Effector memory CD4-positive, alpha-beta T cell (primary cell): ENCODE measurements around the gene CFL1.

Experiments used
- DNase-seq, 3 donors: peaks; one replicate each; pipeline ENCODE4 v3.0.0-alpha.2; 2020
- H3K27ac ChIP-seq: 2 replicates; pipeline ENCODE4 v1.7.0; 2013; ENCODE audit warnings: mild to moderate bottlenecking, low read length, moderate library complexity; ENCODE audit not compliant: insufficient read depth, poor library complexity, severe bottlenecking
- H3K27me3 ChIP-seq: replicated peaks from 2 replicates; pipeline ENCODE4 v1.7.0; 2013; ENCODE audit warnings: mild to moderate bottlenecking, low read length; ENCODE audit not compliant: insufficient read depth, control insufficient read depth, poor library complexity, severe bottlenecking
- H3K36me3 ChIP-seq: 2 replicates; pipeline ENCODE4 v1.7.0; 2013; ENCODE audit warnings: mild to moderate bottlenecking, low read length, moderate library complexity; ENCODE audit not compliant: control insufficient read depth, insufficient read depth
- H3K4me1 ChIP-seq: 2 replicates; pipeline ENCODE4 v1.7.0; 2013; ENCODE audit warnings: low read length, mild to moderate bottlenecking; ENCODE audit not compliant: control insufficient read depth, insufficient read depth, poor library complexity, severe bottlenecking
- H3K4me3 ChIP-seq: 2 replicates; pipeline ENCODE4 v1.7.0; 2013; ENCODE audit warnings: low read length, low read depth, mild to moderate bottlenecking; ENCODE audit not compliant: insufficient read depth, poor library complexity, severe bottlenecking
- H3K9me3 ChIP-seq: 2 replicates; pipeline ENCODE4 v1.7.0; 2013; ENCODE audit warnings: mild to moderate bottlenecking, low read length, moderate library complexity; ENCODE audit not compliant: control insufficient read depth

CFL1 gene

GRCh38 chr11:65869643-65870306, 11.8 kb upstream of the CFL1 start:
- Histone ChIP-seq H3K36me3 (peaks cover 26% of the 10 kb centered on the region), H3K4me1 (peaks cover 6% of the 10 kb centered on the region), H3K4me3 (no peak overlapping the region), H3K27me3 (no peaks in the 10 kb centered on the region), H3K27ac (no peak overlapping the region), H3K9me3 (no peaks in the 10 kb centered on the region)
- DNase-seq: no peak

GRCh38 chr11:65868907-65869306, 10.9 kb upstream of the CFL1 start:
- H3K27ac ChIP-seq: no peak overlapping the region
- no peak overlapping the region for H3K4me3 ChIP-seq
- peaks cover 6% of the 10 kb centered on the region for H3K4me1 ChIP-seq

GRCh38 chr11:65868076-65868667, 10.2 kb upstream of the CFL1 start:
- DNase-seq: no peak
- H3K4me3 ChIP-seq: no peak overlapping the region

More at GRCh38 chr11:65868907-65869306, 10.9 kb upstream of the CFL1 start:
- Histone ChIP-seq H3K9me3 (no peaks in the 10 kb centered on the region), H3K27me3 (no peaks in the 10 kb centered on the region), H3K36me3 (peaks cover 35% of the 10 kb centered on the region)
- no peak for DNase-seq

GRCh38 chr11:65867284-65868071, 9.5 kb upstream of the CFL1 start:
- no peak overlapping the region for H3K4me3 ChIP-seq
- no peak for DNase-seq

More at GRCh38 chr11:65868076-65868667, 10.2 kb upstream of the CFL1 start:
- no peaks in the 10 kb centered on the region for H3K9me3 ChIP-seq
- H3K4me1 ChIP-seq: peaks cover 5% of the 10 kb centered on the region
- no peak overlapping the region for H3K27ac ChIP-seq
- H3K36me3 ChIP-seq: peaks cover 42% of the 10 kb centered on the region
- H3K27me3 ChIP-seq: no peaks in the 10 kb centered on the region

GRCh38 chr11:65866509-65867283, 8.7 kb upstream of the CFL1 start:
- Histone ChIP-seq H3K27me3 (no peaks in the 10 kb centered on the region), H3K4me1 (peaks cover 2% of the 10 kb centered on the region), H3K9me3 (no peaks in the 10 kb centered on the region), H3K4me3 (no peak overlapping the region), H3K36me3 (peaks cover 54% of the 10 kb centered on the region), H3K27ac (no peak overlapping the region)
- no peak for DNase-seq

More at GRCh38 chr11:65867284-65868071, 9.5 kb upstream of the CFL1 start:
- no peak overlapping the region for H3K27ac ChIP-seq
- H3K4me1 ChIP-seq: no peaks in the 10 kb centered on the region
- H3K36me3 ChIP-seq: peaks cover 49% of the 10 kb centered on the region
- H3K27me3 ChIP-seq: no peaks in the 10 kb centered on the region
- H3K9me3 ChIP-seq: no peaks in the 10 kb centered on the region

- no peak overlapping the region for H3K4me3 ChIP-seq
- H3K36me3 ChIP-seq: peaks cover 54% of the 10 kb centered on the region
Observed at GRCh38 chr11:65865550-65866172, 7.7 kb upstream of the CFL1 start.

GRCh38 chr11:65864706-65865471, 6.9 kb upstream of the CFL1 start:
- Histone ChIP-seq H3K4me3 (no peak overlapping the region), H3K9me3 (no peaks in the 10 kb centered on the region), H3K36me3 (peaks cover 54% of the 10 kb centered on the region), H3K4me1 (peaks cover 12% of the 10 kb centered on the region), H3K27ac (no peak overlapping the region), H3K27me3 (no peaks in the 10 kb centered on the region)
- DNase-seq: no peak

More at GRCh38 chr11:65865550-65866172, 7.7 kb upstream of the CFL1 start:
- Histone ChIP-seq H3K27ac (no peak overlapping the region), H3K9me3 (no peaks in the 10 kb centered on the region), H3K27me3 (no peaks in the 10 kb centered on the region), H3K4me1 (peaks cover 9% of the 10 kb centered on the region)
- DNase-seq: no peak

GRCh38 chr11:65863889-65864705, 6.1 kb upstream of the CFL1 start:
- Histone ChIP-seq H3K4me1 (peaks cover 18% of the 10 kb centered on the region), H3K4me3 (no peak overlapping the region), H3K27me3 (no peaks in the 10 kb centered on the region), H3K36me3 (peaks cover 54% of the 10 kb centered on the region), H3K9me3 (no peaks in the 10 kb centered on the region), H3K27ac (no peak overlapping the region)
- DNase-seq: no peak
